ENCODE measurements around the gene ADD3. TPM values are rescaled to one million over a fixed set of nuclear protein-coding genes. Genes with fewer than 3 reads are reported as not detected.
"Not testable (repeated sequence)": the region's sequence is repeated elsewhere in the genome, so short reads cannot be mapped to it uniquely, and the experiment has no call there.

The ADD3 gene
- total RNA-seq, 1 donor from 2014 or later = 77.2 TPM

- DNase-seq (ENCODE audit: low spot score); intact Hi-C loops (cut with DNase I): not testable (repeated sequence)
Observed at GRCh38 chr10:110135836-110136235, 128.1 kb downstream of the ADD3 start.

GRCh38 chr10:110137142-110137545 is 129.4 kb downstream of the ADD3 start:
- DNase-seq (ENCODE audit: low spot score) = no peak
- intact Hi-C loops (cut with DNase I) = no loop called here

- intact Hi-C loops (cut with DNase I) = loop anchor here (2.0 kb wide), 2 partner anchors 86 to 140 kb away; no protein-coding TSS in a partner anchor
Observed at GRCh38 chr10:110138197-110138812, 130.5 kb downstream of the ADD3 start.

GRCh38 chr10:110141185-110141584 is 133.4 kb downstream of the ADD3 start:
- no peak for DNase-seq (ENCODE audit: low spot score)
- intact Hi-C loops (cut with DNase I) = loop anchor here (5.0 kb wide), 1 partner anchor 66 kb away; the partner anchor contains the start of gene MXI1

More at GRCh38 chr10:110138197-110138812, 130.5 kb downstream of the ADD3 start:
- no peak for DNase-seq (ENCODE audit: low spot score)

- no peak for DNase-seq (ENCODE audit: low spot score)
- intact Hi-C loops (cut with DNase I) = loop anchor here (5.0 kb wide), 1 partner anchor 65 kb away; the partner anchor contains the start of gene MXI1
Observed at GRCh38 chr10:110141871-110142635, 134.3 kb downstream of the ADD3 start.

GRCh38 chr10:110142965-110143364 is 135.2 kb downstream of the ADD3 start:
- intact Hi-C loops (cut with DNase I) = loop anchor here (5.0 kb wide), 1 partner anchor 64 kb away; the partner anchor contains the start of gene MXI1
- DNase-seq (ENCODE audit: low spot score) = no peak

GRCh38 chr10:110144507-110144906 is 136.7 kb downstream of the ADD3 start:
- intact Hi-C loops (cut with DNase I) = loop anchor here (5.0 kb wide), 1 partner anchor 63 kb away; the partner anchor contains the start of gene MXI1
- no peak for DNase-seq (ENCODE audit: low spot score)

- DNase-seq (ENCODE audit: low spot score) = no peak
- intact Hi-C loops (cut with DNase I) = no loop called here
Observed at GRCh38 chr10:110147961-110148360, 140.2 kb downstream of the ADD3 start.

- no peak for DNase-seq (ENCODE audit: low spot score)
- intact Hi-C loops (cut with DNase I) = no loop called here
Observed at GRCh38 chr10:110149259-110149658, 141.5 kb downstream of the ADD3 start.

- intact Hi-C loops (cut with DNase I) = no loop called here
- DNase-seq (ENCODE audit: low spot score) = no peak
Observed at GRCh38 chr10:110150046-110150445, 142.3 kb downstream of the ADD3 start.

- intact Hi-C loops (cut with DNase I) = no loop called here
- no peak for DNase-seq (ENCODE audit: low spot score)
Observed at GRCh38 chr10:110150981-110151380, 143.2 kb downstream of the ADD3 start.

- DNase-seq (ENCODE audit: low spot score) = no peak
Observed at GRCh38 chr10:110151467-110151866, 143.7 kb downstream of the ADD3 start.

GRCh38 chr10:110151971-110152370 is 144.2 kb downstream of the ADD3 start:
- intact Hi-C loops (cut with DNase I) = no loop called here
- no peak for DNase-seq (ENCODE audit: low spot score)

More at GRCh38 chr10:110151467-110151866, 143.7 kb downstream of the ADD3 start:
- intact Hi-C loops (cut with DNase I) = no loop called here

- no peak for DNase-seq (ENCODE audit: low spot score)
- intact Hi-C loops (cut with DNase I) = no loop called here
Observed at GRCh38 chr10:110153396-110153795, 145.6 kb downstream of the ADD3 start.

- DNase-seq (ENCODE audit: low spot score) = no peak
- intact Hi-C loops (cut with DNase I) = no loop called here
Observed at GRCh38 chr10:110156046-110156445, 148.3 kb downstream of the ADD3 start.

GRCh38 chr10:110158051-110159005 is 150.5 kb downstream of the ADD3 start:
- DNase-seq (ENCODE audit: low spot score) = no peak
- intact Hi-C loops (cut with DNase I) = no loop called here

GRCh38 chr10:110160081-110160480 is 152.3 kb downstream of the ADD3 start:
- intact Hi-C loops (cut with DNase I) = no loop called here
- no peak for DNase-seq (ENCODE audit: low spot score)

- intact Hi-C loops (cut with DNase I) = no loop called here
Observed at GRCh38 chr10:110160522-110160921, 152.7 kb downstream of the ADD3 start.

GRCh38 chr10:110162741-110163145 is 155.0 kb downstream of the ADD3 start:
- intact Hi-C loops (cut with DNase I) = no loop called here
- DNase-seq (ENCODE audit: low spot score) = no peak

More at GRCh38 chr10:110160522-110160921, 152.7 kb downstream of the ADD3 start:
- DNase-seq (ENCODE audit: low spot score) = no peak

All from cardiac septum (tissue), 1 donor.